GM12878 (cell line): ENCODE results near the gene XPO5. TPM values are rescaled to one million over a fixed set of nuclear protein-coding genes. Genes with fewer than 3 reads are reported as not detected.

Experiments used
- ATAC-seq: fragments of 200-7000 bp; cut with Tn5 transposase; 3 replicates; pipeline ENCODE4 v1.9.1; 2020; ENCODE audit warnings: mild to moderate bottlenecking, moderate library complexity
- BruUV-seq: library from RNA; stranded (reverse); fragments of 400-500 nt; replicated peaks from 2 replicates; lab custom pipeline; 2021; lab: Mats Ljungman, UMichigan
- CTCF ChIA-PET: fragments of 300-600 bp; sonication (Branson Sonifier 250); formaldehyde crosslinking; extraction: SDS; loops from one replicate; lab custom pipeline; 2021; ENCODE audit warnings: inconsistent platforms; lab: Yijun Ruan, JAX
- POLR2A ChIA-PET: fragments of 350-600 bp; formaldehyde crosslinking; extraction: SDS; loops from one replicate; lab custom pipeline; 2021; ENCODE audit warnings: inconsistent platforms; lab: Charles Lee
- RAD21 ChIA-PET: fragments of 300-600 bp; sonication (Branson Sonifier 250); formaldehyde crosslinking; loops from one replicate; lab custom pipeline; 2023; ENCODE audit warnings: antibody characterized with exemption; ENCODE audit not compliant: unreplicated experiment; lab: Charles Lee
- SMC1A ChIA-PET: fragments of 300-600 bp; sonication (Branson Sonifier 250); formaldehyde crosslinking; loops from one replicate; lab custom pipeline; 2023; ENCODE audit not compliant: unreplicated experiment, uncharacterized antibody; lab: Charles Lee
- DNase-seq: peaks from one replicate; pipeline ENCODE4 v3.0.0-alpha.2; 2011; ENCODE audit warnings: low read depth, low spot score
- FAIRE-seq: peaks from 3 replicates; lab custom pipeline; 2011; peaks lifted over from hg19 to GRCh38; lab: Jason Lieb, UNC
- H2AFZ ChIP-seq: 2 replicates; pipeline ENCODE4 v1.6.0; 2011; ENCODE audit warnings: low read depth, low read length, control low read depth; ENCODE audit not compliant: control insufficient read depth
- H3K27ac ChIP-seq: 2 replicates; pipeline ENCODE4 v1.5.1; 2011; ENCODE audit warnings: control low read depth; ENCODE audit not compliant: control insufficient read depth, insufficient read depth
- H3K27me3 ChIP-seq, 2 experiments: replicated peaks in 1 of 2; 2 replicates each; pipeline versions ENCODE4 v1.6.0 to v1.6.1; 2011; ENCODE audit warnings: low read length in 1 of 2; ENCODE audit not compliant: control insufficient read depth in 2 of 2, insufficient read depth in 2 of 2
- H3K36me3 ChIP-seq, 2 experiments: 2 replicates each; pipeline ENCODE4 v1.5.1; 2011; ENCODE audit warnings: low read length in 1 of 2; ENCODE audit not compliant: control insufficient read depth in 2 of 2, insufficient read depth in 2 of 2
- H3K4me1 ChIP-seq: 2 replicates; pipeline ENCODE4 v1.6.1; 2011; ENCODE audit warnings: mild to moderate bottlenecking, low read length, moderate library complexity, mixed read lengths; ENCODE audit not compliant: control insufficient read depth, insufficient read depth
- H3K4me2 ChIP-seq: 2 replicates; pipeline ENCODE4 v1.6.0; 2011; ENCODE audit warnings: control low read depth; ENCODE audit not compliant: control insufficient read depth, insufficient read depth
- H3K4me3 ChIP-seq: fragments of 200-600 bp; sonication (generic); 2 replicates; pipeline ENCODE4 v1.5.1; 2016
- H3K79me2 ChIP-seq: 2 replicates; pipeline ENCODE4 v1.6.0; 2011; ENCODE audit warnings: low read length; ENCODE audit not compliant: control insufficient read depth, insufficient read depth
- H3K9ac ChIP-seq: 2 replicates; pipeline ENCODE4 v1.8.0; 2011; ENCODE audit warnings: low read length, control low read depth, mixed read lengths; ENCODE audit not compliant: control insufficient read depth, insufficient read depth
- H3K9me3 ChIP-seq: replicated peaks from 3 replicates; pipeline ENCODE4 v1.5.1; 2011; ENCODE audit warnings: mild to moderate bottlenecking, low read length; ENCODE audit not compliant: control insufficient read depth, insufficient read depth
- H4K20me1 ChIP-seq: 2 replicates; pipeline ENCODE4 v1.6.0; 2011; ENCODE audit not compliant: control insufficient read depth, insufficient read depth
- CHD1 ChIP-seq: IDR thresholded peaks from 2 replicates; pipeline ENCODE4 v1.6.1; 2012; ENCODE audit warnings: low read depth, low read length, improper control_type of control experiment
- EGR1 ChIP-seq, 2 experiments: IDR thresholded peaks; 1 replicate in 1 of 2; 2 replicates in 1 of 2; pipeline ENCODE4 v1.6.1; 2011 to 2012; ENCODE audit warnings: low read depth in 2 of 2, low read length in 2 of 2, borderline replicate concordance in 1 of 2, mild to moderate bottlenecking in 1 of 2, moderate library complexity in 1 of 2
- KAT2A ChIP-seq: conservative IDR thresholded peaks from 2 replicates; pipeline ENCODE4 v1.6.1; 2011; ENCODE audit warnings: low read depth, low read length; ENCODE audit not compliant: control insufficient read depth
- LARP7 ChIP-seq: fragments of 450-650 bp; IDR thresholded peaks from 2 replicates; pipeline ENCODE4 v1.6.1; 2017; ENCODE audit warnings: mild to moderate bottlenecking
- MEF2B ChIP-seq: fragments of 450-650 bp; IDR thresholded peaks from 2 replicates; pipeline ENCODE4 v1.6.1; 2018; ENCODE audit warnings: mild to moderate bottlenecking, moderate library complexity; ENCODE audit not compliant: partially characterized antibody, poor library complexity, severe bottlenecking
- NFIC ChIP-seq: IDR thresholded peaks from 2 replicates; pipeline ENCODE4 v1.6.1; 2012; ENCODE audit warnings: low read depth, mild to moderate bottlenecking, inconsistent platforms, low read length, moderate library complexity
- POLR2A ChIP-seq: IDR thresholded peaks from 2 replicates; pipeline ENCODE4 v1.6.1; 2011; ENCODE audit warnings: low read depth, mild to moderate bottlenecking, low read length
- POU2F2 ChIP-seq: IDR thresholded peaks from 3 replicates; pipeline ENCODE4 v1.6.1; 2011; ENCODE audit warnings: low read depth, mild to moderate bottlenecking, low read length, borderline replicate concordance
- SREBF2 ChIP-seq: IDR thresholded peaks from 2 replicates; pipeline ENCODE4 v1.6.1; 2012; ENCODE audit warnings: mild to moderate bottlenecking, low read length
- TARDBP ChIP-seq: IDR thresholded peaks from 2 replicates; pipeline ENCODE4 v1.6.1; 2016; ENCODE audit warnings: borderline replicate concordance
- YBX1 ChIP-seq: fragments of 450-650 bp; IDR thresholded peaks from 2 replicates; pipeline ENCODE4 v1.6.1; 2016; ENCODE audit warnings: antibody characterized with exemption
- ZNF274 ChIP-seq: IDR thresholded peaks from one replicate; pipeline ENCODE4 v1.8.0; 2011; ENCODE audit not compliant: insufficient read length, insufficient read depth
- WGBS: methylation state at CpG from one replicate; pipeline ENCODE4 v1.1.6; 2016; ENCODE audit warnings: low lambda C conversion rate; ENCODE audit not compliant: insufficient replicate concordance, insufficient coverage; ENCODE audit errors: missing lambda C conversion rate; 5-methylcytosine and 5-hydroxymethylcytosine counted together
- in situ Hi-C: fragments of 300-500 bp; cut with MboI; formaldehyde crosslinking; loops from 9 replicates; pipeline ENCODE4 v1.14.3; 2018; ENCODE audit warnings: mixed read lengths
- intact Hi-C: fragments of 100-400 bp; cut with micrococcal nuclease; formaldehyde crosslinking; loops from one replicate; pipeline ENCODE4 v1.14.2; 2022; ENCODE audit not compliant: unreplicated experiment
- polyA plus RNA-seq, 11 experiments: library from polyadenylated mRNA; depleted of rRNA in 4 of 11; unstranded in 6 of 11; stranded (reverse) in 5 of 11; fragments of >200 nt; fragmentation: Nextera tagmentation in 4 of 11; fragmentation: Illumina TruSeq in 1 of 11; extraction: Ambion mirVana in 4 of 11; extraction: Trizol in 1 of 11; gene quantifications; 1 replicate in 1 of 11; 2 replicates in 10 of 11; pipeline versions ENCODE4 v1.2.1 to v1.2.3, GENCODE V29; 2011 to 2016; ENCODE audit warnings: inconsistent platforms in 2 of 11, missing spikeins in 2 of 11, low read depth in 1 of 11
- total RNA-seq, 4 experiments: library from RNA; depleted of rRNA in 3 of 4; stranded (reverse); fragments of >200 nt in 3 of 4; fragmentation: Illumina TruSeq in 1 of 4; extraction: Trizol in 1 of 4; gene quantifications; 2 replicates each; pipeline versions ENCODE4 v1.2.1 to v1.2.3, GENCODE V29; 2013 to 2021
- TF ChIP-seq, protein P1 (sequence below): fragments of 450-650 bp; formaldehyde crosslinking; IDR thresholded peaks from 2 replicates; pipeline ENCODE4 v1.5.0; 2022; ENCODE audit warnings: mild to moderate bottlenecking, missing genetic modification characterization
- TF ChIP-seq, protein P2 (sequence below): fragments of 450-650 bp; IDR thresholded peaks from 2 replicates; pipeline ENCODE4 v1.6.1; 2014; ENCODE audit warnings: mild to moderate bottlenecking

The XPO5 gene
- total and polyA plus RNA-seq, 10 of the 15 experiments (the other 5 are each of a cell fraction or from before 2014, with no cell fraction given), result 11.3 to 76.0 (median 41.6) TPM

DNA sequence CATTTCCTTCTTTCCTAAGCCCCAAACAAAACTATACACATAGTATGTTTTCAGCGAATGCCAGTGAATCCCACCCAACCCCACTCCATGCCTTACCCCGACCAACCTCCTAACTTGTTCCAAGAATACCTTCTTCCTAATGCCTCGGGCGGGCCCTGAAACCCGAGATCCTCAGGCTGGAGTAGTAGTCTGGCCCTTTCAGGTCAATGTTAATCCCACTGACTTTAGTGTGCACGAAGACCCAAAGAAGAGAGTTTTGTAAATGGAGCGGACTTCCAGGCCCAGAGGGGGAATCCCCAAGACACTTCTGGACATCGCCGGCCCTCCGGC, 59.5 kb downstream of the XPO5 start:
- peak; percentile 26; the same call in 1 of the 2 replicates for TF ChIP-seq SREBF2
- TF ChIP-seq, protein P1, sequence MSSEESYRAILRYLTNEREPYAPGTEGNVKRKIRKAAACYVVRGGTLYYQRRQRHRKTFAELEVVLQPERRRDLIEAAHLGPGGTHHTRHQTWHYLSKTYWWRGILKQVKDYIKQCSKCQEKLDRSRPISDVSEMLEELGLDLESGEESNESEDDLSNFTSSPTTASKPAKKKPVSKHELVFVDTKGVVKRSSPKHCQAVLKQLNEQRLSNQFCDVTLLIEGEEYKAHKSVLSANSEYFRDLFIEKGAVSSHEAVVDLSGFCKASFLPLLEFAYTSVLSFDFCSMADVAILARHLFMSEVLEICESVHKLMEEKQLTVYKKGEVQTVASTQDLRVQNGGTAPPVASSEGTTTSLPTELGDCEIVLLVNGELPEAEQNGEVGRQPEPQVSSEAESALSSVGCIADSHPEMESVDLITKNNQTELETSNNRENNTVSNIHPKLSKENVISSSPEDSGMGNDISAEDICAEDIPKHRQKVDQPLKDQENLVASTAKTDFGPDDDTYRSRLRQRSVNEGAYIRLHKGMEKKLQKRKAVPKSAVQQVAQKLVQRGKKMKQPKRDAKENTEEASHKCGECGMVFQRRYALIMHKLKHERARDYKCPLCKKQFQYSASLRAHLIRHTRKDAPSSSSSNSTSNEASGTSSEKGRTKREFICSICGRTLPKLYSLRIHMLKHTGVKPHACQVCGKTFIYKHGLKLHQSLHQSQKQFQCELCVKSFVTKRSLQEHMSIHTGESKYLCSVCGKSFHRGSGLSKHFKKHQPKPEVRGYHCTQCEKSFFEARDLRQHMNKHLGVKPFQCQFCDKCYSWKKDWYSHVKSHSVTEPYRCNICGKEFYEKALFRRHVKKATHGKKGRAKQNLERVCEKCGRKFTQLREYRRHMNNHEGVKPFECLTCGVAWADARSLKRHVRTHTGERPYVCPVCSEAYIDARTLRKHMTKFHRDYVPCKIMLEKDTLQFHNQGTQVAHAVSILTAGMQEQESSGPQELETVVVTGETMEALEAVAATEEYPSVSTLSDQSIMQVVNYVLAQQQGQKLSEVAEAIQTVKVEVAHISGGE, result no peak
- TF ChIP-seq POU2F2, result no peak
- TF ChIP-seq TARDBP, result no peak
- TF ChIP-seq KAT2A, result no peak
- TF ChIP-seq EGR1 (IDR thresholded peaks at IDR 0.05; ENCODE audit: borderline replicate concordance in 1 of 2, low read depth in 2 of 2, low read length in 2 of 2), result no peak
- no peak for TF ChIP-seq MEF2B
- TF ChIP-seq, protein P2, sequence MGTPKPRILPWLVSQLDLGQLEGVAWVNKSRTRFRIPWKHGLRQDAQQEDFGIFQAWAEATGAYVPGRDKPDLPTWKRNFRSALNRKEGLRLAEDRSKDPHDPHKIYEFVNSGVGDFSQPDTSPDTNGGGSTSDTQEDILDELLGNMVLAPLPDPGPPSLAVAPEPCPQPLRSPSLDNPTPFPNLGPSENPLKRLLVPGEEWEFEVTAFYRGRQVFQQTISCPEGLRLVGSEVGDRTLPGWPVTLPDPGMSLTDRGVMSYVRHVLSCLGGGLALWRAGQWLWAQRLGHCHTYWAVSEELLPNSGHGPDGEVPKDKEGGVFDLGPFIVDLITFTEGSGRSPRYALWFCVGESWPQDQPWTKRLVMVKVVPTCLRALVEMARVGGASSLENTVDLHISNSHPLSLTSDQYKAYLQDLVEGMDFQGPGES, result no peak
- no peak for TF ChIP-seq NFIC
- no peak for TF ChIP-seq ZNF274
- TF ChIP-seq LARP7, result no peak
- no peak for TF ChIP-seq YBX1
- 0 out of 2 replicates have a peak, but pooled peaks have one; percentile 10 for TF ChIP-seq CHD1
- no peak for TF ChIP-seq POLR2A
- TF ChIP-seq, all 136 proteins: peak for 2
- Histone ChIP-seq H2AFZ (peak overlapping the region; percentile 62), H3K4me1 (peaks cover 6% of the 10 kb centered on the region), H3K9ac (peak overlapping the region; percentile 88), H3K4me3 (peak overlapping the region; percentile 80), H3K27me3 (no peaks in the 10 kb centered on the region), H4K20me1 (no peaks in the 10 kb centered on the region), H3K4me2 (peak overlapping the region; percentile 93; the same call in 1 of the 2 replicates), H3K79me2 (peaks cover 41% of the 10 kb centered on the region), H3K9me3 (no peaks in the 10 kb centered on the region), H3K36me3 (peaks cover 17 to 31% of the 10 kb centered on the region in 2 experiments), H3K27ac (peak overlapping the region; percentile 76)
- intact Hi-C loops, result loop anchor here (2.0 kb wide), 1 partner anchor 346 kb away; the partner anchor contains the start of gene SRF
- RAD21 ChIA-PET, result interaction anchor here (1.0 to 1.2 kb wide), 3 partner anchors 9 to 155 kb away, joined by 3 read pairs; partner anchors contain the start of gene TJAP1
- no peak for ATAC-seq
- in situ Hi-C loops, result no loop called here
- BruUV-seq, result no TSS peak
- no peak for DNase-seq
- FAIRE-seq, result no peak
- POLR2A ChIA-PET, result interaction anchor here (0.6 to 1.7 kb wide), 6 partner anchors 9 to 587 kb away, joined by 3 to 9 read pairs (median 4); partner anchors contain the start of gene TJAP1
- WGBS, result 6% methylated on average over 10 of the region's 10 CpGs
- SMC1A ChIA-PET, result interaction anchor here (3.1 kb wide), 1 partner anchor 10 kb away, joined by 16 read pairs; no protein-coding TSS in a partner anchor
- CTCF ChIA-PET, result interaction anchor here (0.7 to 3.3 kb wide), 4 partner anchors 9 to 113 kb away, joined by 3 to 28 read pairs (median 3); partner anchors contain the start of gene GTPBP2
